ENCODE measurements around the gene SLC4A1AP. TPM values are rescaled to one million over a fixed set of nuclear protein-coding genes. Genes with fewer than 3 reads are reported as not detected.
A peak's percentile ranks its signal among the peaks of the same experiment; 100 is the strongest.

Gene SLC4A1AP
- total RNA-seq, 1 experiment from 2014 or later = 20.8 TPM

GRCh38 chr2:27653397-27653796 is 10.3 kb upstream of the SLC4A1AP start:
- WGBS (ENCODE audit: extremely low coverage, insufficient read length, low lambda C conversion rate) = no CpG with 5 or more reads among the region's 2 CpGs
- peaks cover 15 to 79% (median 66%) of the 10 kb centered on the region in 3 experiments; a peak in 6 of 7 replicates for H3K36me3 Mint-ChIP-seq (ENCODE audit: insufficient read depth in 1 of 3, low read depth in 3 of 3)

More at GRCh38 chr2:27653397-27653796, 10.3 kb upstream of the SLC4A1AP start:
- H2BK20ac ChIP-seq (ENCODE audit: low read depth, low read length, poor library complexity, severe bottlenecking) = no peak overlapping the region
- H3K14ac ChIP-seq (ENCODE audit: insufficient read depth, low read length) = no peak overlapping the region
- H3K79me1 ChIP-seq (ENCODE audit: insufficient read depth, low read depth, low read length, poor library complexity, severe bottlenecking) = no peaks in the 10 kb centered on the region
- H2BK12ac ChIP-seq (ENCODE audit: insufficient read length, low read depth, low read length) = no peak overlapping the region
- no peak overlapping the region for H2AFZ ChIP-seq (ENCODE audit: low read length)
- no peaks in the 10 kb centered on the region for H3K79me2 ChIP-seq (ENCODE audit: insufficient read depth, low read length)
- no peaks in the 10 kb centered on the region for H3K9me3 ChIP-seq (ENCODE audit: control insufficient read depth, low read depth, low read length)
- no peak for TF ChIP-seq CTCF (conservative IDR thresholded peaks at IDR 0.05)
- DNase-seq = no peak
- H2BK15ac ChIP-seq (ENCODE audit: low read depth, low read length) = no peak overlapping the region
- H3K4ac ChIP-seq (ENCODE audit: low read depth, low read length) = no peak overlapping the region
- Mint-ChIP-seq H3K9me3 (no peaks in the 10 kb centered on the region), H3K4me3 (no peak overlapping the region), H3K4me1 (peaks cover 10 to 14% of the 10 kb centered on the region in 2 experiments), H3K27ac (peak overlapping the region in 1 of 3 experiments; percentile 28; a peak in 1 of 7 replicates), H3K27me3 (ENCODE audit: low read depth) (no peaks in the 10 kb centered on the region)
- H2BK5ac ChIP-seq (ENCODE audit: insufficient read length, low read length) = no peak overlapping the region
- H2AK5ac ChIP-seq (ENCODE audit: insufficient read length, low read length) = no peak overlapping the region
- no peak overlapping the region for H3K23ac ChIP-seq (ENCODE audit: insufficient read length, low read depth, low read length)
- H3K56ac ChIP-seq (ENCODE audit: insufficient read length, low read depth, low read length) = no peak overlapping the region
- no peaks in the 10 kb centered on the region for H3K27me3 ChIP-seq (ENCODE audit: insufficient read depth, low read length)
- H4K8ac ChIP-seq (replicated peaks; ENCODE audit: insufficient read length, low read depth, low read length) = no peak overlapping the region
- H3K4me2 ChIP-seq (ENCODE audit: insufficient read depth, insufficient read length, low read length) = no peak overlapping the region
- H3K9ac ChIP-seq (ENCODE audit: extremely low read depth, insufficient read length, low read length) = no peak overlapping the region
- no peak overlapping the region for H2BK120ac ChIP-seq (ENCODE audit: low read depth, low read length, poor library complexity, severe bottlenecking)
- no peaks in the 10 kb centered on the region for H3K4me1 ChIP-seq (ENCODE audit: insufficient read depth, low read length)
- no peak overlapping the region for H4K91ac ChIP-seq (ENCODE audit: insufficient read length, low read depth, low read length)
- no peak overlapping the region for H3K18ac ChIP-seq (ENCODE audit: insufficient read length, low read depth, low read length)
- H3K23me2 ChIP-seq (ENCODE audit: insufficient read length, low read depth, low read length, poor library complexity, severe bottlenecking) = no peaks in the 10 kb centered on the region
- no peak overlapping the region for H3T11ph ChIP-seq (ENCODE audit: low read length)
- no peak overlapping the region for H4K5ac ChIP-seq (ENCODE audit: insufficient read length, low read depth, low read length)
- no peak overlapping the region for H3K27ac ChIP-seq (ENCODE audit: insufficient read length, low read depth, low read length)
- no peaks in the 10 kb centered on the region for H4K20me1 ChIP-seq (ENCODE audit: control insufficient read depth, insufficient read depth, insufficient read length)

Data from H9 (cell line).